Activated naive CD8-positive, alpha-beta T cell treated with anti-CD3 and anti-CD28 coated beads, Interleukin-2, amount 10 ng/mL, durations not matched to agents 7 days and 5 days (primary cell): ENCODE results near the gene CCDC91. TPM values are rescaled to one million over a fixed set of nuclear protein-coding genes. Genes with fewer than 3 reads are reported as not detected.
"Not testable (repeated sequence)": the region's sequence is repeated elsewhere in the genome, so short reads cannot be mapped to it uniquely, and the experiment has no call there.

Experiments used
- ATAC-seq: fragments of 150-1000 bp; cut with Tn5 transposase; one replicate; pipeline ENCODE4 v1.10.0; 2021; ENCODE audit warnings: low read depth, moderate library complexity
- POLR2A ChIA-PET: fragments of 350-600 bp; sonication (Branson Sonifier 250); formaldehyde crosslinking; loops from one replicate; lab custom pipeline; 2021; ENCODE audit warnings: antibody characterized with exemption; lab: Charles Lee
- DNase-seq: peaks from one replicate; pipeline ENCODE4 v3.0.0; 2021
- H3K27ac Mint-ChIP-seq: one replicate; pipeline ENCODE4 v1.8.0; 2022; ENCODE audit warnings: mild to moderate bottlenecking, mixed read lengths
- H3K27me3 Mint-ChIP-seq: one replicate; pipeline ENCODE4 v1.8.0; 2022; ENCODE audit warnings: mild to moderate bottlenecking, moderate library complexity, mixed read lengths
- H3K36me3 Mint-ChIP-seq: one replicate; pipeline ENCODE4 v1.8.0; 2021; ENCODE audit warnings: mild to moderate bottlenecking, mixed read lengths
- H3K4me1 Mint-ChIP-seq: one replicate; pipeline ENCODE4 v1.8.0; 2021; ENCODE audit warnings: mixed read lengths
- H3K4me3 Mint-ChIP-seq: one replicate; pipeline ENCODE4 v1.8.0; 2022; ENCODE audit warnings: mild to moderate bottlenecking, moderate library complexity, mixed read lengths
- H3K9me3 Mint-ChIP-seq: one replicate; pipeline ENCODE4 v1.8.0; 2021; ENCODE audit warnings: mixed read lengths
- total RNA-seq, 2 experiments: library from RNA; stranded (reverse); gene quantifications; one replicate each; pipeline ENCODE4 v1.2.3, GENCODE V29; 2021

Gene CCDC91
- total RNA-seq, 2 experiments from 2014 or later = 33.2 to 33.9 TPM

DNA sequence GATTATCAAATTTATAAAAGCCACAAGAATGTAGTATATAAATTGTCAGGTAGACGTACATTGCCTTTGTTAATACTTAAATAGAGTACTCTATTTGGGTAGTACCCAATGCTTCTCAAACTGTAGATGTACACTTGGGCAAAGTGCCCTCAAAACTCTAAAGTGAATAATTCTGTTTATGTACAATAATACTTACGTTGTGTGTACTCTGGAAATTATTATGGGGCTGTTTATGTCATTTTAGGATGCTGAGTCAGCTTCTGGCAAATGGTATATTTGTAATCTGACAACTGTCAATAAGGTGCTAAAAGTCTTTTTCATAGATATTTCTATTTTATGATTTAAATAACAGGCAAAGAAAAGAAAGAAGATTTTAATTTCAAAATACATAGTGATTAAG, 102.4 kb downstream of the CCDC91 start:
- Mint-ChIP-seq H3K27me3 (no peaks in the 10 kb centered on the region), H3K4me1 (no peaks in the 10 kb centered on the region), H3K36me3 (peaks cover 27% of the 10 kb centered on the region), H3K4me3 (no peak overlapping the region), H3K27ac (no peak overlapping the region), H3K9me3 (peaks cover 15% of the 10 kb centered on the region)
- POLR2A ChIA-PET = no interaction called here
- DNase-seq (no peak), ATAC-seq (no peak)

DNA sequence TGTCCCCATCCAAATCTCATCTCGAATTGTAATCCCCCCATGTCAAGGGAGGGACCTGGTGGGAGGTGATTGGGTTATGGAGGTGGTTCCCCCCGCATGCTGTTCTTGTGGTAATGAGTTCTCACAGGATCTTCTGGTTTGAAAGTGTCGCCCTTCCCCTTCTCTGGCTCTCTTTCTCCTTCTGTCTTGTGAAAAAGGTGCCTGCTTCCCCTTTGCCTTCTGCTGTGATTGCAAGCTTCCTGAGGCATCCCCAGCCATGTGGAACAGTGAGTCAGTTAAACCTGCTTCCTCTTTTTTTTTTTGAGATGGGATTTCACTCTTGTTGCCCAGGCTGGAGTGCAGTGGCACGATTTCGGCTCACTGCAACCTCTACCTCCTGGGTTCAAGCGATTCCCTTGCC, 104.0 kb downstream of the CCDC91 start:
- Mint-ChIP-seq H3K36me3 (peaks cover 21% of the 10 kb centered on the region), H3K4me1 (no peaks in the 10 kb centered on the region), H3K27ac (no peak overlapping the region), H3K27me3 (no peaks in the 10 kb centered on the region), H3K9me3 (peaks cover 7% of the 10 kb centered on the region), H3K4me3 (no peak overlapping the region)
- ATAC-seq (no peak), DNase-seq (no peak)
- POLR2A ChIA-PET = no interaction called here

DNA sequence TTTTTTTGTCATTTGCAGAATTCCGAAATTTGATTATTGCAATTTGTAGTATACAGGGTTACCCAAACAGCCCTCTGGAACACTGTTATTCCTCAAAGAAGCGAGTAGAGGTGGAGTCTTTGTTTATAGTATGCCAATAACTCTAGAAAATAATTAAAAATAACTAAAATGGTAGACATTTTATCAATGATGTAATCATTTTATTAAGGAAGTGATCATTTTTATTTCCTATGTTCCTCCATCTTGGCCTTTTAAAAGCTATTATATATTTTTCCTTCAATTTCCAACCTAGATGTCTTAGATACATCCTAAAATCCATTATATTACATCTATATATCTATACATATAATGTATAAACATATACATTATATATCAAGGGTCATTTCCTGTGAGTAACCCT, 106.0 kb downstream of the CCDC91 start:
- no peak for DNase-seq
- POLR2A ChIA-PET = no interaction called here
- no peaks in the 10 kb centered on the region for H3K4me1 Mint-ChIP-seq
- H3K27me3 Mint-ChIP-seq = no peaks in the 10 kb centered on the region
- H3K4me3 Mint-ChIP-seq = no peak overlapping the region
- H3K9me3 Mint-ChIP-seq = no peaks in the 10 kb centered on the region
- H3K36me3 Mint-ChIP-seq = peaks cover 11% of the 10 kb centered on the region
- H3K27ac Mint-ChIP-seq = no peak overlapping the region
- ATAC-seq = no peak

DNA sequence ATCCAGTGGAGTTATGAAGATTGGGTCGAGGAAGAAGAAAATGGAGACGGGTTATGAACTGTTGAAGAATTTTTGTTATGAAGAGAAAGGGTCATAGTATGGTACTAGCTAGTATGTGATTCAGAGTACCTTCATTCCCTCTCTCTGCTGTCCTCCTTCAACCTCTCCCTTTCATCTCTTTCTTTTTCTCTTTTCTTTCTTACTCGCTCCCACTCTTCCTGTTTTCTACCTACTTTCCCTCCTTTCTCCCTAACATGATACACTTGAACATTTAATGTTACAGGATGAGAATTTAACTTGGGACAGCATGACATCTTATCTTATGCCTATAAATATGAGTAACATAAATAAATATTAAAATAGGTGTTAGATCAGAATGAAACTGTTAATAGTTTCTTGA, 112.9 kb downstream of the CCDC91 start:
- Mint-ChIP-seq H3K4me1 (peaks cover 3% of the 10 kb centered on the region), H3K27me3 (no peaks in the 10 kb centered on the region), H3K27ac (no peak overlapping the region), H3K9me3 (no peaks in the 10 kb centered on the region), H3K4me3 (no peak overlapping the region), H3K36me3 (peaks cover 7% of the 10 kb centered on the region)
- POLR2A ChIA-PET = no interaction called here
- ATAC-seq (no peak), DNase-seq (no peak)

DNA sequence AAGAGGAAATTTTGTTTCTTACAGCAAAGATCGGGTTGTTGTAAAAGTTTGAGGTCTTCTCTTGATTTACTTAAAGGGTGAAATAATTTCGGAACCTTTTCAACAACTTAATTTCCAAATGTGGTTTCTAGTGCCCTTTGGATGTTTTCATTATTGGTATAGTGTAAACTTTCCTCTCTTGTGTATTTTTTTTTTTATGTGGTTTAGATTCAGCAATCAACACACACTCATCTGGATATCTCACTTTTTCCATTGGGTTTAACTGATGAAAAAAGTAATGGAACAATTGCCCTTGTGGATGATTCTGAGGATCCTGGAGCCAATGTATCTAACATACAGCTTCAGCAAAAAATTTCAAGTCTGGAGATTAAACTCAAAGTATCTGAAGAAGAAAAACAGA, 116.3 kb downstream of the CCDC91 start:
- peaks cover 19% of the 10 kb centered on the region for H3K36me3 Mint-ChIP-seq
- DNase-seq = no peak
- no peak overlapping the region for H3K4me3 Mint-ChIP-seq
- H3K9me3 Mint-ChIP-seq = no peaks in the 10 kb centered on the region
- H3K27ac Mint-ChIP-seq = no peak overlapping the region
- POLR2A ChIA-PET = no interaction called here
- H3K4me1 Mint-ChIP-seq = peaks cover 3% of the 10 kb centered on the region
- H3K27me3 Mint-ChIP-seq = no peaks in the 10 kb centered on the region
- ATAC-seq = no peak

DNA sequence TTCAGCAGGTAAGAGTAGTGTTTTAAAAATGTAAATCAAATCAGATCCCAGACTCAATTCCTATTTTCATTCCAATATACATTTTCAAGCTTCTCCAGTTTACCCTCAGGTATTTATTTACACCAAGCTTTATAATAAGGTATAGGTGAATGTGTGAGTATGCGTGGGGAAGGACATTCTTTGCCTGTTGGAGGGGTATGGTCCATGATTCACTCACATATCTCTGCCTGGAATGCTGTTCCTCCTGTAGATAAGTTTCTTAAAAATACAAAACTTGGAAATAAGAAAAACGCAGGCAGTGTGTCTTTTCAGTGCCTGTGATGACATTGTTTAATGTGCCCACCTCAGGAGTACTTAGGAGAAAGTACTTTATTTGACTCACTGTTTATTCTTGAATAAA, 118.6 kb downstream of the CCDC91 start:
- Mint-ChIP-seq H3K4me1 (peaks cover 4% of the 10 kb centered on the region), H3K27me3 (no peaks in the 10 kb centered on the region), H3K9me3 (no peaks in the 10 kb centered on the region), H3K27ac (no peak overlapping the region), H3K36me3 (peaks cover 23% of the 10 kb centered on the region), H3K4me3 (no peak overlapping the region)
- ATAC-seq (no peak), DNase-seq (no peak)
- POLR2A ChIA-PET = no interaction called here

DNA sequence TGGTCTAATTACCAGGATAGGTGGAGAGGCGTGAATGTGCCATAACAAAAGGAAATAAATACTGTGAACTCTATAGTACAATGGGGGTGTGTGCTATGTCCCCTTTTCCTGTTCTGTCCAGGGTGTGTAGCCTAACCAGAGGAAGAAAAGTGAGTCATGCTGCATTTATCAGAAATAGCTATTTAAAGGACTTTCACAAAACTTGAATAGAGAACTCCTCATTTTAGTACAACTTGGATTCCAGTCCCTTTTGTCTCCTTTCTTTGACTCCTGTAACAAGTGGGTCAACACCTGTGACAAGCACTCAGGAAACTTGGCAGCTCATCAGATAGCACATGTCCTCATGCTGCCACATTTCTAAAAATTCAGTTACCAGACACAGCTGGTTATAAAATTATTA, 123.4 kb downstream of the CCDC91 start:
- Mint-ChIP-seq H3K36me3 (peaks cover 26% of the 10 kb centered on the region), H3K9me3 (peaks cover 2% of the 10 kb centered on the region), H3K4me1 (peaks cover 4% of the 10 kb centered on the region), H3K27me3 (no peaks in the 10 kb centered on the region), H3K27ac (no peak overlapping the region), H3K4me3 (no peak overlapping the region)
- POLR2A ChIA-PET = no interaction called here
- DNase-seq (no peak), ATAC-seq (no peak)

DNA sequence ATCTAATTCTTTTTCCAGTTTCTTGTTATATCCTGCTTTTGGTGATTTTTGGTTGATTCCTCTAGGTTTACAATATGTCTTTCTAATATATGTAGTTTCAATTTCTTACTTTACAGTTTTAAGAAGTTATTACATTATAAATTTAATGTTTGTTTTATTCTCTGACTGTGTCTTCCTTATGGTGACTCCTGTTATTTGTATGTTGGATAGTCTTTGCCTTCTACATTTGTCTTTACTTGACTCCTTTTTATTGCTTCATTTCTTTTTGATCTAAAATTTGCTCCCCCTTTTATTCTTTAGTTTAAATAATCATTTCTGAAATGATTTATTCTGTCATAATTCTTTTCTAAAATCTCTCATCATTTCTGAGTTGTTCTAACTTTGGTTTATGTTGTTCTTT, 125.8 kb downstream of the CCDC91 start:
- Mint-ChIP-seq H3K9me3 (peaks cover 2% of the 10 kb centered on the region), H3K27ac (no peak overlapping the region), H3K4me3 (no peak overlapping the region), H3K27me3 (no peaks in the 10 kb centered on the region), H3K36me3 (peaks cover 24% of the 10 kb centered on the region), H3K4me1 (peaks cover 8% of the 10 kb centered on the region)
- DNase-seq (no peak), ATAC-seq (no peak)
- POLR2A ChIA-PET = no interaction called here

DNA sequence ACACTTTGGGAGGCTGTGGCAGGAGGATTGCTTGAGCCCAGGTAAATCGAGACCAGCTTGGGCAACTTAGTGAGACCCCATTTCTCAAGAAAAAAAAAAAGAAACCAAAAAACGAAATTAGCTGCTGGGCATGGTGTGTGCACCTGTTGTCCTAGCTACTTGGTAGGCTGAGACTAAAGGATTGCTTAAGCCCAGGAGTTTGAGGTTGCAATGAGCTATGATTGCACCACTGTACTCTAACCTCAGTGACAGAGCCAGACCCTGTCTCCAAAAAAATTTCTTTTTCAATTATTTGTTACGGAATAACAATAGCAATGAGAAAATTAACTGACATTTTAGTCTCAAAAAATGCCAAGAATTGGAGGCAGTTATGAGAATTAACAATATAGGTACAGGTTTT, 128.0 kb downstream of the CCDC91 start:
- H3K27me3 Mint-ChIP-seq = no peaks in the 10 kb centered on the region
- ATAC-seq (no peak), DNase-seq (no peak)
- H3K4me3 Mint-ChIP-seq = no peak overlapping the region
- H3K27ac Mint-ChIP-seq = no peak overlapping the region
- peaks cover 15% of the 10 kb centered on the region for H3K36me3 Mint-ChIP-seq
- H3K4me1 Mint-ChIP-seq = peaks cover 8% of the 10 kb centered on the region
- POLR2A ChIA-PET = no interaction called here
- H3K9me3 Mint-ChIP-seq = peaks cover 2% of the 10 kb centered on the region

DNA sequence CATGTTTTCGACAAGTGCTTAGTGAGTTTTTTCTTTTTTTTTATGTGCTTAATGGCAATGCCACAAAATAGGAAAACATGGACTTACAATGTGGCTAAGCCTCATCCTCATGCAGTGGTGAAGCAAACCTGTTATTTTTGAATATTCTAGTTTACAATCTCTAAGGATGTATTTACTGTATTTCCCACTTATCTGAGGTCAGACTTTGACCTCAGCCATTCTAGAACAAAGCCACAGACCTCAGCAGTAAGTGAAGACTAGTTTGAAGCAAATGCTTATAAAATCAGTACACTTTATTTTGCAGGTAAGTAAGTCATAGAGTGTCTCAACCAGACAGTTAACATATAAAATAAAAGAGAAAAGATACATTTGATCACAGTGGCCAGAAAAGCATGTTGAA, 130.1 kb downstream of the CCDC91 start:
- Mint-ChIP-seq H3K27ac (no peak overlapping the region), H3K27me3 (no peaks in the 10 kb centered on the region), H3K4me1 (peaks cover 4% of the 10 kb centered on the region), H3K9me3 (peaks cover 2% of the 10 kb centered on the region), H3K4me3 (no peak overlapping the region), H3K36me3 (peaks cover 15% of the 10 kb centered on the region)
- POLR2A ChIA-PET = no interaction called here
- ATAC-seq (no peak), DNase-seq (no peak)

DNA sequence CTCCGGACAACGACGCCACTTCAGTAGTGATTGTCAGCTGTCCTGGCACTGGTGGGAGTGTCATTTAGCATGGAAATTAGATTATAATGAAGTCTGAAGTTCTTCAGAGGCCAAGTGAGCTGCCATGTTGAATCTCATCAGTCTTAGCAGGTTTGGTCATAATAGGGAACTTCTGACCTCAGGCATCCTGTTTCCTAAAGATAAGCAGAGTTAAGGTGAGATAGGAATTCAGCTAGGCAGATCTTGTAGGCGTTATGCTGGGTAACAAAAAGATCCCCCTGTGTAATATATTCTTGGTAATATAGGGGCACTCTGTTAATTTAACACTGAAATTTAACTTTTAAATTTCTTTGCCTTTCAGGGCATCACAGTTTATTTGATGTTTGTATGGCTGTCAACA, 137.5 kb downstream of the CCDC91 start:
- H3K4me3 Mint-ChIP-seq = no peak overlapping the region
- DNase-seq = no peak
- no peak for ATAC-seq
- H3K27ac Mint-ChIP-seq = no peak overlapping the region
- no peaks in the 10 kb centered on the region for H3K4me1 Mint-ChIP-seq
- POLR2A ChIA-PET = no interaction called here
- no peaks in the 10 kb centered on the region for H3K27me3 Mint-ChIP-seq
- peaks cover 21% of the 10 kb centered on the region for H3K36me3 Mint-ChIP-seq
- H3K9me3 Mint-ChIP-seq = peaks cover 12% of the 10 kb centered on the region

DNA sequence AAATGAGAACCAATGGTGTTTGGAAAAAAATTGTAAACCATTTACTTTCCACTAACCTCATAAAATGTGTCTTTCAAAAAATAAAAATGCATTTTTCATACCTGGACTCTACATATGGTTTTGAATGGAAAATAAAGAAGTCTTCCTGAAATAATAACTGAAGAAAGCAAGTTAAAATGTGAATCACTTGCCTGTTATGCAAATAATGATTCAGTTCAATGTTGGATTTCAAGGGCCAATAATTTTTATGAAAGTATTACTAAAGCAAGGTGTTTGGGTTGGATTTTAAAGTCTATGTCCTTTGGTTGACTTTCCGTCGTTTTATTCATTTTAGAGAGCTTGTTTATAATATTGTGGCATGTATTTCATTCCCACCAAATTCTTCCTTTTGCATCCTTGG, 138.7 kb downstream of the CCDC91 start:
- DNase-seq = no peak
- Mint-ChIP-seq H3K4me3 (no peak overlapping the region), H3K27ac (no peak overlapping the region), H3K27me3 (no peaks in the 10 kb centered on the region), H3K9me3 (peaks cover 12% of the 10 kb centered on the region), H3K4me1 (no peaks in the 10 kb centered on the region), H3K36me3 (peaks cover 19% of the 10 kb centered on the region)
- POLR2A ChIA-PET = no interaction called here
- ATAC-seq = no peak

DNA sequence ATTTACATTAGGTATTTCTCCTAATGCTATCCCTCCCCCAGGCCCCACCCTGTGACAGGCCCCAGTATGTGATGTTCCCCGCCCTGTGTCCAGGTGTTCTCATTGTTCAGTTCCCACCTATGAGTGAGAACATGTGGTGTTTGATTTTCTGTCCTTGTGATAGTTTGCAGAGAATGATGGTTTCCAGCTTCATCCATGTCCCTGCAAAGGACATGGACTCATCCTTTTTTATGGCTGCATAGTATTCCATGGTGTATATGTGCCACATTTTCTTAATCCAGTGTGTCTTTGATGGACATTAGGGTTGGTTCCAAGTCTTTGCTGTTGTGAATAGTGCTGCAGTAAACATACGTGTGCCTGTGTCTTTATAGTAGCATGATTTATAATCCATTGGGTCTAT, 139.5 kb downstream of the CCDC91 start:
- POLR2A ChIA-PET, H3K27me3 Mint-ChIP-seq, H3K4me1 Mint-ChIP-seq, H3K4me3 Mint-ChIP-seq, H3K27ac Mint-ChIP-seq, ATAC-seq, DNase-seq: not testable (repeated sequence)
- H3K36me3 Mint-ChIP-seq = peaks cover 19% of the 10 kb centered on the region
- peaks cover 12% of the 10 kb centered on the region for H3K9me3 Mint-ChIP-seq

DNA sequence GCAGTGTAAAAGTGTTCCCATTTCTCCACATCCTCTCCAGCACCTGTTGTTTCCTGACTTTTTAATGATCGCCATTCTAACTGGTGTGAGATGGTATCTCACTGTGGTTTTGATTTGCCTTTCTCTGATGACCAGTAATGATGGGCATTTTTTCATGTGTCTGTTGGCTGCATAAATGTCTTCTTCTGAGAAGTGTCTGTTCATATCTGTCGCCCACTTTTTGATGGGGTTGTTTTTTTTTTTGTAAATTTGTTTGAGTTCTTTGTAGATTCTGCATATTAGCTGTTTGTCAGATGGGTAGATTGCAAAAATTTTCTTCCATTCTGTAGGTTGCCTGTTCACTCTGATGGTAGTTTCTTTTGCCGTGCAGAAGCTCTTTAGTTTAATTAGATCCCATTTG, 140.0 kb downstream of the CCDC91 start:
- DNase-seq, H3K4me3 Mint-ChIP-seq, H3K4me1 Mint-ChIP-seq, POLR2A ChIA-PET, H3K27ac Mint-ChIP-seq, H3K27me3 Mint-ChIP-seq, ATAC-seq: not testable (repeated sequence)
- peaks cover 12% of the 10 kb centered on the region for H3K9me3 Mint-ChIP-seq
- peaks cover 19% of the 10 kb centered on the region for H3K36me3 Mint-ChIP-seq

DNA sequence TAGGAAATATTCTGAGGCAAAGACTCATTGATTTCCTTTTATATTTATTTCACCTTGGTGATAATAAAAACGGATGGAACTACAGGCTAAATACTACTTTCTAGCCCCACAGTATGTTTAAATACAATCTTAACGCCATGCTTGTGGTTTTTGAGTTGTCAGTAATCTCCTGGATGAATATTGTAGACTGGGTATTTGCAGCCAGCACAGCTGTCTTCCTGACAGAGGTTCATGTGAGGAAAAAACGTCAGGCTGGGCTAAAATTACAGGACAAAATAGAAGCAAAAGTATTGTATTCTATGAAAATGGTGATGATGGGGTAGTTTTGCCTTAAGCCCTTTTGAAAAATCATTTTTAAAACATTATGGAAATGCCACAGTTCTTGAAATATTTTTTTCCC, 140.9 kb downstream of the CCDC91 start:
- DNase-seq = no peak
- POLR2A ChIA-PET = no interaction called here
- ATAC-seq = no peak
- no peak overlapping the region for H3K4me3 Mint-ChIP-seq
- H3K27me3 Mint-ChIP-seq = no peaks in the 10 kb centered on the region
- peaks cover 18% of the 10 kb centered on the region for H3K36me3 Mint-ChIP-seq
- H3K27ac Mint-ChIP-seq = no peak overlapping the region
- no peaks in the 10 kb centered on the region for H3K4me1 Mint-ChIP-seq
- peaks cover 12% of the 10 kb centered on the region for H3K9me3 Mint-ChIP-seq
